HepG2 (cell line): ENCODE data around the gene SUSD4.

Experiments used
- ETS1 ChIP-seq: sonication (generic); formaldehyde crosslinking; IDR thresholded peaks from 2 replicates; pipeline ENCODE4 v1.4.0; 2020; ENCODE audit warnings: missing genetic modification reagents
- GABPA ChIP-seq, 2 experiments: IDR thresholded peaks; 2 replicates each; pipeline ENCODE4 v1.6.1; 2011 to 2016; ENCODE audit warnings: low read depth in 2 of 2, low read length in 1 of 2, missing biosample characterization in 1 of 2, missing genetic modification characterization in 1 of 2
- HOXA7 ChIP-seq: sonication (generic); formaldehyde crosslinking; IDR thresholded peaks from 2 replicates; pipeline ENCODE4 v1.8.1; 2022; ENCODE audit warnings: mild to moderate bottlenecking, missing genetic modification reagents, moderate library complexity
- KAT2B ChIP-seq: fragments of 150-350 bp; IDR thresholded peaks from 2 replicates; pipeline ENCODE4 v1.6.1; 2014; ENCODE audit warnings: low read depth, low read length, borderline replicate concordance
- KDM1A ChIP-seq: IDR thresholded peaks from 2 replicates; pipeline ENCODE4 v1.6.1; 2016; ENCODE audit warnings: missing compliant biosample characterization
- MAX ChIP-seq: IDR thresholded peaks from 2 replicates; pipeline ENCODE4 v1.6.1; 2012; ENCODE audit warnings: inconsistent platforms
- MTA1 ChIP-seq: sonication (generic); formaldehyde crosslinking; IDR thresholded peaks from 2 replicates; pipeline ENCODE4 v1.4.0; 2020; ENCODE audit warnings: missing genetic modification reagents, mild to moderate bottlenecking, borderline replicate concordance
- SNAPC5 ChIP-seq: sonication (generic); formaldehyde crosslinking; IDR thresholded peaks from 2 replicates; pipeline ENCODE4 v1.8.1; 2023; ENCODE audit warnings: mild to moderate bottlenecking, missing genetic modification reagents, borderline replicate concordance
- SUZ12 ChIP-seq: fragments of 150-350 bp; IDR thresholded peaks from 2 replicates; pipeline ENCODE4 v1.6.1; 2014; ENCODE audit warnings: low read depth, low read length
- ZC3H13 ChIP-seq: sonication (generic); formaldehyde crosslinking; IDR thresholded peaks from 2 replicates; pipeline ENCODE4 v1.8.1; 2023; ENCODE audit warnings: mild to moderate bottlenecking, missing genetic modification reagents, moderate library complexity
- ZNF274 ChIP-seq: sonication (generic); formaldehyde crosslinking; IDR thresholded peaks from 2 replicates; pipeline ENCODE4 v1.5.1; 2020; ENCODE audit warnings: mild to moderate bottlenecking, missing genetic modification reagents

- TF ChIP-seq SNAPC5 (CRISPR knock-in tag) (no peak), HOXA7 (CRISPR knock-in tag) (no peak), ETS1 (no peak), MTA1 (CRISPR knock-in tag) (no peak), SUZ12 (no peak), KAT2B (no peak), ZNF274 (CRISPR knock-in tag) (no peak), MAX (no peak), GABPA (IDR thresholded peaks at IDR 0.05; ENCODE audit: low read depth, low read length) (no peak), GABPA (CRISPR knock-in tag; IDR thresholded peaks at IDR 0.05; ENCODE audit: low read depth) (no peak), KDM1A (CRISPR knock-in tag) (no peak), ZC3H13 (no peak)
These were observed 30.7 kb upstream of the SUSD4 start for GRCh38 chr1:223394706-223395105.
